B cell (primary cell): ENCODE measurements around the gene GORASP1. TPM values are rescaled to one million over a fixed set of nuclear protein-coding genes. Genes with fewer than 3 reads are reported as not detected.

ENCODE experiments used
- ATAC-seq: fragments of 200-7000 bp; cut with Tn5 transposase; one replicate; pipeline ENCODE4 v1.10.0; 2021; ENCODE audit warnings: low read depth, mild to moderate bottlenecking, moderate number of reproducible peaks, moderate library complexity
- CTCF ChIA-PET: fragments of 350-600 bp; sonication (Branson Sonifier 250); formaldehyde crosslinking; loops from one replicate; lab custom pipeline; 2021; ENCODE audit warnings: antibody characterized with exemption, inconsistent platforms; lab: Charles Lee
- POLR2A ChIA-PET: fragments of 350-600 bp; sonication (Branson Sonifier 250); formaldehyde crosslinking; loops from one replicate; lab custom pipeline; 2021; ENCODE audit warnings: antibody characterized with exemption; lab: Charles Lee
- DNase-seq: peaks from one replicate; pipeline ENCODE4 v3.0.0; 2013
- H2AFZ ChIP-seq: 2 replicates; pipeline ENCODE4 v1.6.1; 2012; ENCODE audit warnings: mild to moderate bottlenecking, low read depth, low read length; ENCODE audit not compliant: insufficient read depth, poor library complexity, severe bottlenecking
- H3K27ac ChIP-seq, 2 donors: 1 replicate in 1 of 2; 2 replicates in 1 of 2; pipeline ENCODE4 v1.5.1; 2012 to 2013; ENCODE audit warnings: low read length in 2 of 2, mild to moderate bottlenecking in 2 of 2, moderate library complexity in 1 of 2
- H3K27me3 ChIP-seq, 4 experiments: fragments of 200-600 bp in 1 of 4; sonication (generic) in 1 of 4; replicated peaks in 1 of 4; 1 replicate in 2 of 4; 2 replicates in 2 of 4; pipeline versions ENCODE4 v1.6.1 to v1.7.0; 2013 to 2016; ENCODE audit warnings: low read length in 3 of 4, mild to moderate bottlenecking in 2 of 4, mixed read lengths in 1 of 4, moderate library complexity in 1 of 4; ENCODE audit not compliant: insufficient read depth in 4 of 4, control insufficient read depth in 3 of 4; ENCODE audit errors: control extremely low read depth in 1 of 4
- H3K36me3 ChIP-seq, 2 experiments: replicated peaks in 1 of 2; 1 replicate in 1 of 2; 2 replicates in 1 of 2; pipeline versions ENCODE4 v1.6.1 to v1.7.1; 2013; ENCODE audit warnings: low read length in 1 of 2; ENCODE audit not compliant: insufficient read depth in 2 of 2, control insufficient read depth in 1 of 2; ENCODE audit errors: control extremely low read depth in 1 of 2, extremely low read depth in 1 of 2
- H3K4me1 ChIP-seq, 2 donors: fragments of 200-600 bp in 1 of 2; sonication (generic) in 1 of 2; 1 replicate in 1 of 2; 2 replicates in 1 of 2; pipeline versions ENCODE4 v1.5.1 to v1.6.1; 2013 to 2017; ENCODE audit warnings: low read length in 2 of 2; ENCODE audit not compliant: control insufficient read depth in 2 of 2, insufficient read depth in 2 of 2
- H3K4me2 ChIP-seq: replicated peaks from 2 replicates; pipeline ENCODE3; 2012; ENCODE audit warnings: mild to moderate bottlenecking, low read depth, low read length; ENCODE audit not compliant: poor library complexity, severe bottlenecking
- H3K4me3 ChIP-seq, 5 experiments: fragments of 200-600 bp in 1 of 5; sonication (generic) in 1 of 5; 1 replicate in 3 of 5; 2 replicates in 2 of 5; pipeline versions ENCODE4 v1.5.1 to v1.7.0; 2011 to 2016; ENCODE audit warnings: low read length in 4 of 5, mild to moderate bottlenecking in 4 of 5, low read depth in 2 of 5, control low read depth in 1 of 5, moderate library complexity in 1 of 5; ENCODE audit not compliant: insufficient read depth in 1 of 5; ENCODE audit errors: control extremely low read depth in 1 of 5, extremely low read depth in 1 of 5
- H3K79me2 ChIP-seq: fragments of 200-600 bp; sonication (generic); one replicate; pipeline ENCODE4 v1.6.0; 2016; ENCODE audit warnings: low read length; ENCODE audit not compliant: control insufficient read depth, insufficient read depth
- H3K9ac ChIP-seq: fragments of 200-600 bp; sonication (generic); 2 replicates; pipeline ENCODE4 v1.6.1; 2017; ENCODE audit warnings: mild to moderate bottlenecking, low read length, moderate library complexity
- H3K9me3 ChIP-seq, 3 donors: one replicate each; pipeline versions ENCODE4 v1.6.1 to v1.7.1; 2013; ENCODE audit warnings: low read length in 2 of 3; ENCODE audit not compliant: control insufficient read depth in 2 of 3, insufficient read depth in 1 of 3; ENCODE audit errors: control extremely low read depth in 1 of 3
- H4K20me1 ChIP-seq: 2 replicates; pipeline ENCODE4 v1.6.0; 2012; ENCODE audit warnings: mild to moderate bottlenecking, low read length; ENCODE audit not compliant: insufficient read depth, control insufficient read depth, poor library complexity, severe bottlenecking
- H3K27ac Mint-ChIP-seq: one replicate; pipeline ENCODE4 v1.8.0; 2021; ENCODE audit warnings: mixed read lengths
- H3K27me3 Mint-ChIP-seq: one replicate; pipeline ENCODE4 v1.8.0; 2021; ENCODE audit warnings: mixed read lengths
- H3K4me1 Mint-ChIP-seq: one replicate; pipeline ENCODE4 v1.8.0; 2021; ENCODE audit warnings: mixed read lengths
- H3K4me3 Mint-ChIP-seq: one replicate; pipeline ENCODE4 v1.8.0; 2021; ENCODE audit warnings: mixed read lengths
- H3K9me3 Mint-ChIP-seq: one replicate; pipeline ENCODE4 v1.8.0; 2022; ENCODE audit warnings: mixed read lengths; ENCODE audit not compliant: insufficient read depth
- CTCF ChIP-seq: fragments of 200-600 bp; IDR thresholded peaks from one replicate; pipeline ENCODE4 v1.8.0; 2022; ENCODE audit warnings: antibody characterized with exemption, mild to moderate bottlenecking
- EZH2 ChIP-seq: IDR thresholded peaks from 2 replicates; pipeline ENCODE4 v1.6.1; 2012; ENCODE audit warnings: borderline replicate concordance, low read depth, mild to moderate bottlenecking, moderate library complexity, low read length; ENCODE audit not compliant: insufficient read depth, poor library complexity, severe bottlenecking
- WGBS: methylation state at CpG from one replicate; pipeline ENCODE4 v1.1.5; 2013; ENCODE audit warnings: missing lambda C conversion rate; ENCODE audit not compliant: insufficient coverage; 5-methylcytosine and 5-hydroxymethylcytosine counted together
- intact Hi-C: fragments of 100-400 bp; cut with micrococcal nuclease; formaldehyde crosslinking; loops from one replicate; pipeline ENCODE4 v1.10.0; 2022
- polyA plus RNA-seq: library from polyadenylated mRNA; depleted of rRNA; stranded (reverse); fragments of >200 nt; gene quantifications from 2 replicates; pipeline ENCODE4 v1.2.3, GENCODE V29; 2012
- total RNA-seq, 2 donors: library from RNA; stranded (reverse); fragments of 120-200 nt in 1 of 2; gene quantifications; 1 replicate in 1 of 2; 2 replicates in 1 of 2; pipeline versions ENCODE4 v1.2.3 to v1.2.4, GENCODE V29; 2013 to 2022

The GORASP1 gene
- total and polyA plus RNA-seq, 2 donors (not counting 1 experiment from before 2014, with no cell fraction given): 81.7 to 84.0 TPM

GRCh38 chr3:39106281-39106811 lies 1.1 kb downstream of the GORASP1 start:
- Histone ChIP-seq H3K9me3 (no peaks in the 10 kb centered on the region), H4K20me1 (peaks cover 23% of the 10 kb centered on the region), H3K9ac (peak overlapping the region; percentile 97), H3K4me1 (peaks cover 41 to 57% of the 10 kb centered on the region in 2 donors), H3K27me3 (no peaks in the 10 kb centered on the region), H3K36me3 (peaks cover 0 to 25% of the 10 kb centered on the region in 2 experiments), H3K79me2 (peaks cover 43% of the 10 kb centered on the region), H3K4me3 (peak overlapping the region; percentile 4 to 99 (median 96)), H2AFZ (peak overlapping the region; percentile 96), H3K27ac (peak overlapping the region in 1 of 2 donors; percentile 88), H3K4me2 (peak overlapping the region; percentile 92)
- WGBS: 38% methylated on average over 13 of the region's 16 CpGs
- ChIA-PET POLR2A (interaction anchor here (0.6 to 2.2 kb wide), 3 partner anchors 11 to 48 kb away, joined by 3 to 8 read pairs (median 3); no protein-coding TSS in a partner anchor), CTCF (interaction anchor here (0.7 to 5.0 kb wide), 6 partner anchors 20 to 185 kb away, joined by 3 to 44 read pairs (median 22); no protein-coding TSS in a partner anchor)
- no peak for DNase-seq
- Mint-ChIP-seq H3K4me3 (peak overlapping the region; percentile 88), H3K4me1 (peaks cover 73% of the 10 kb centered on the region), H3K9me3 (no peaks in the 10 kb centered on the region), H3K27ac (peak overlapping the region; percentile 80), H3K27me3 (no peaks in the 10 kb centered on the region)
- ATAC-seq: no peak
- TF ChIP-seq CTCF (no peak), EZH2 (no peak)
- intact Hi-C loops: loop anchor here (5.0 to 10.0 kb wide), 2 partner anchors 276 to 972 kb away; partner anchors contain the start of genes ACAA1, MYD88 and SLC25A38

GRCh38 chr3:39105687-39106063 lies 1.8 kb downstream of the GORASP1 start:
- intact Hi-C loops: loop anchor here (5.0 to 10.0 kb wide), 2 partner anchors 277 to 971 kb away; partner anchors contain the start of genes ACAA1, MYD88 and SLC25A38
- H3K4me1 Mint-ChIP-seq: peaks cover 77% of the 10 kb centered on the region
- H3K4me3 Mint-ChIP-seq: peak overlapping the region; percentile 88
- ChIA-PET POLR2A (interaction anchor here (0.6 kb wide), 1 partner anchor 50 kb away, joined by 4 read pairs; no protein-coding TSS in a partner anchor), CTCF (interaction anchor here (0.7 to 5.0 kb wide), 7 partner anchors 14 to 186 kb away, joined by 3 to 44 read pairs (median 20); no protein-coding TSS in a partner anchor)
- 80% methylated on average over 3 of the region's 3 CpGs for WGBS
- no peaks in the 10 kb centered on the region for H3K9me3 Mint-ChIP-seq
- H4K20me1 ChIP-seq: peaks cover 30% of the 10 kb centered on the region
- H3K9ac ChIP-seq: no peak overlapping the region
- H3K27ac ChIP-seq: peak overlapping the region in 1 of 2 donors; percentile 88
- H2AFZ ChIP-seq: no peak overlapping the region
- ATAC-seq: no peak
- peaks cover 41 to 64% of the 10 kb centered on the region in 2 donors for H3K4me1 ChIP-seq
- H3K4me3 ChIP-seq: no peak overlapping the region
- DNase-seq: no peak
- peaks cover 46% of the 10 kb centered on the region for H3K79me2 ChIP-seq
- TF ChIP-seq CTCF (no peak), EZH2 (no peak)
- no peaks in the 10 kb centered on the region for H3K9me3 ChIP-seq
- peak overlapping the region; percentile 80 for H3K27ac Mint-ChIP-seq
- peak overlapping the region; percentile 92 for H3K4me2 ChIP-seq
- no peaks in the 10 kb centered on the region for H3K27me3 ChIP-seq
- peaks cover 0 to 23% of the 10 kb centered on the region in 2 experiments for H3K36me3 ChIP-seq
- H3K27me3 Mint-ChIP-seq: no peaks in the 10 kb centered on the region
